Prostate gland (tissue), 2 donors: Measurements from ENCODE around the gene STUM.

Experiments used
- POLR2A ChIP-seq: fragments of 450-650 bp; IDR thresholded peaks from one replicate; pipeline ENCODE4 v1.6.1; 2016; ENCODE audit warnings: antibody characterized with exemption, mild to moderate bottlenecking
- TF ChIP-seq, protein P1 (sequence below), 4 experiments: fragments of 200-600 bp in 2 of 4; fragments of 450-650 bp in 2 of 4; sonication (generic) in 2 of 4; IDR thresholded peaks; 1 replicate in 3 of 4; 2 replicates in 1 of 4; pipeline ENCODE4 v1.5.1; 2016 to 2019; ENCODE audit warnings: antibody characterized with exemption in 4 of 4, mild to moderate bottlenecking in 2 of 4, moderate library complexity in 2 of 4

DNA sequence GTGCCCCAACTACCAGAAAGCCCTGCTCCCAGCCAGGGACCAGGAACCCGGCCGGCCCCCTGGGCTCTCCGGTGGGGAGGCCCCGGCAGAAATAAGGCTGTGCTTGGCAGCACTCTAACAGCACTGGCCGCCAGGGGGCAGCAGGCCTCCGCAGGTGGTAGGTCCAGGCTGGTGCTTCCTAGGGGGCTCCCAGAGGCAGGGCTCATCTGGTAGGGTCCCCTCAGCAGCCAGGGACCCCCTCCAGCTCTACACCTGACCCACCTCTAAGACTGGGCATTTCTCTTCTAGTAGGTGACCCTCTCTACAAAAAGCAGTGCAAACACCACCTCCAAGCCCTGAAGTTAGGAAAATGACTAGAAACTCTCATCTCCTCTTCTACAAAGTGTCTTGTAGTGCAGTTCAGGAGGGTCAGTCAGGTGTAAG is 85.6 kb downstream of the STUM start:
- TF ChIP-seq, protein P1, sequence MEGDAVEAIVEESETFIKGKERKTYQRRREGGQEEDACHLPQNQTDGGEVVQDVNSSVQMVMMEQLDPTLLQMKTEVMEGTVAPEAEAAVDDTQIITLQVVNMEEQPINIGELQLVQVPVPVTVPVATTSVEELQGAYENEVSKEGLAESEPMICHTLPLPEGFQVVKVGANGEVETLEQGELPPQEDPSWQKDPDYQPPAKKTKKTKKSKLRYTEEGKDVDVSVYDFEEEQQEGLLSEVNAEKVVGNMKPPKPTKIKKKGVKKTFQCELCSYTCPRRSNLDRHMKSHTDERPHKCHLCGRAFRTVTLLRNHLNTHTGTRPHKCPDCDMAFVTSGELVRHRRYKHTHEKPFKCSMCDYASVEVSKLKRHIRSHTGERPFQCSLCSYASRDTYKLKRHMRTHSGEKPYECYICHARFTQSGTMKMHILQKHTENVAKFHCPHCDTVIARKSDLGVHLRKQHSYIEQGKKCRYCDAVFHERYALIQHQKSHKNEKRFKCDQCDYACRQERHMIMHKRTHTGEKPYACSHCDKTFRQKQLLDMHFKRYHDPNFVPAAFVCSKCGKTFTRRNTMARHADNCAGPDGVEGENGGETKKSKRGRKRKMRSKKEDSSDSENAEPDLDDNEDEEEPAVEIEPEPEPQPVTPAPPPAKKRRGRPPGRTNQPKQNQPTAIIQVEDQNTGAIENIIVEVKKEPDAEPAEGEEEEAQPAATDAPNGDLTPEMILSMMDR (IDR thresholded peaks at IDR 0.05): peak; percentile 90 to 96 (median 94)
- TF ChIP-seq POLR2A: no peak
